Mesenchymal stem cell (in vitro differentiated cells and primary cell): ENCODE results near the gene CNOT4.

Source experiments
- DNase-seq: peaks from one replicate; pipeline ENCODE4 v3.0.0-alpha.2; 2013
- H2AFZ ChIP-seq: one replicate; pipeline ENCODE4 v1.6.1; 2013; ENCODE audit warnings: low read depth, mild to moderate bottlenecking, control low read depth, inconsistent platforms, low read length, moderate library complexity
- H2AK5ac ChIP-seq: 2 replicates; pipeline ENCODE4 v1.6.1; 2013; ENCODE audit warnings: low read length, moderate library complexity, mild to moderate bottlenecking, inconsistent platforms; ENCODE audit not compliant: severe bottlenecking
- H2BK120ac ChIP-seq: one replicate; pipeline ENCODE4 v1.6.1; 2013; ENCODE audit warnings: low read depth, mild to moderate bottlenecking, inconsistent platforms, low read length, moderate library complexity
- H2BK12ac ChIP-seq, 2 experiments: one replicate each; pipeline ENCODE4 v1.6.1; 2013; ENCODE audit warnings: inconsistent platforms in 2 of 2, low read length in 2 of 2, mild to moderate bottlenecking in 2 of 2, moderate library complexity in 2 of 2, control low read depth in 1 of 2
- H2BK15ac ChIP-seq: one replicate; pipeline ENCODE4 v1.6.1; 2013; ENCODE audit warnings: mild to moderate bottlenecking, low read depth, inconsistent platforms; ENCODE audit not compliant: poor library complexity, severe bottlenecking
- H2BK5ac ChIP-seq: 2 replicates; pipeline ENCODE4 v1.6.1; 2013; ENCODE audit warnings: low read depth, mild to moderate bottlenecking, low read length, control low read depth, inconsistent platforms; ENCODE audit not compliant: poor library complexity, severe bottlenecking
- H3K14ac ChIP-seq, 2 experiments: one replicate each; pipeline ENCODE4 v1.6.1; 2013; ENCODE audit warnings: inconsistent platforms in 2 of 2, low read length in 2 of 2, control low read depth in 1 of 2, mild to moderate bottlenecking in 1 of 2, moderate library complexity in 1 of 2
- H3K18ac ChIP-seq, 2 experiments: one replicate each; pipeline ENCODE4 v1.6.1; 2013; ENCODE audit warnings: inconsistent platforms in 2 of 2, low read length in 2 of 2, control low read depth in 1 of 2, low read depth in 1 of 2, mild to moderate bottlenecking in 1 of 2
- H3K23ac ChIP-seq, 2 experiments: one replicate each; pipeline ENCODE4 v1.6.1; 2013; ENCODE audit warnings: inconsistent platforms in 2 of 2, low read length in 2 of 2, mild to moderate bottlenecking in 2 of 2, moderate library complexity in 2 of 2, control low read depth in 1 of 2
- H3K27ac ChIP-seq: 2 replicates; pipeline ENCODE4 v1.5.1; 2013; ENCODE audit warnings: mild to moderate bottlenecking, moderate library complexity, low read length, control low read depth, inconsistent platforms; ENCODE audit not compliant: poor library complexity, severe bottlenecking
- H3K27me3 ChIP-seq, 2 experiments: 2 replicates each; pipeline versions ENCODE4 v1.6.1 to v1.7.0; 2013; ENCODE audit warnings: low read length in 2 of 2, mild to moderate bottlenecking in 2 of 2, moderate library complexity in 2 of 2, control low read depth in 1 of 2, inconsistent platforms in 1 of 2; ENCODE audit not compliant: control insufficient read depth in 1 of 2, insufficient read depth in 1 of 2
- H3K36me3 ChIP-seq, 2 experiments: 2 replicates each; pipeline versions ENCODE4 v1.6.1 to v1.7.0; 2013; ENCODE audit warnings: low read length in 2 of 2, control low read depth in 1 of 2, inconsistent platforms in 1 of 2, low read depth in 1 of 2, mild to moderate bottlenecking in 1 of 2; ENCODE audit not compliant: insufficient read depth in 2 of 2, control insufficient read depth in 1 of 2
- H3K4ac ChIP-seq, 2 experiments: one replicate each; pipeline ENCODE4 v1.6.1; 2013; ENCODE audit warnings: inconsistent platforms in 2 of 2, low read length in 2 of 2, mild to moderate bottlenecking in 2 of 2, moderate library complexity in 2 of 2, control low read depth in 1 of 2, low read depth in 1 of 2
- H3K4me1 ChIP-seq: 2 replicates; pipeline ENCODE4 v1.6.1; 2013; ENCODE audit warnings: low read depth, low read length, control low read depth; ENCODE audit not compliant: control insufficient read depth, insufficient read depth
- H3K4me2 ChIP-seq: 2 replicates; pipeline ENCODE4 v1.6.1; 2013; ENCODE audit warnings: low read length, mild to moderate bottlenecking, inconsistent platforms; ENCODE audit not compliant: poor library complexity, severe bottlenecking
- H3K4me3 ChIP-seq, 2 experiments: 2 replicates each; pipeline versions ENCODE4 v1.5.1 to v1.7.0; 2013; ENCODE audit warnings: low read length in 2 of 2, mild to moderate bottlenecking in 2 of 2, control low read depth in 1 of 2, low read depth in 1 of 2; ENCODE audit not compliant: insufficient read depth in 1 of 2
- H3K79me1 ChIP-seq: replicated peaks from 2 replicates; pipeline ENCODE4 v1.6.1; 2013; ENCODE audit warnings: mild to moderate bottlenecking, control low read depth, low read length, inconsistent platforms; ENCODE audit not compliant: poor library complexity, severe bottlenecking
- H3K9ac ChIP-seq: 2 replicates; pipeline ENCODE4 v1.7.0; 2013; ENCODE audit warnings: mild to moderate bottlenecking, low read length, moderate library complexity
- H3K9me3 ChIP-seq: 2 replicates; pipeline ENCODE4 v1.7.0; 2013; ENCODE audit warnings: mild to moderate bottlenecking, low read length; ENCODE audit not compliant: control insufficient read depth
- H4K8ac ChIP-seq: one replicate; pipeline ENCODE4 v1.6.1; 2013; ENCODE audit warnings: inconsistent platforms, mild to moderate bottlenecking, low read length, moderate library complexity
- H4K91ac ChIP-seq: one replicate; pipeline ENCODE4 v1.6.1; 2013; ENCODE audit warnings: mild to moderate bottlenecking, low read length, inconsistent platforms
- WGBS: methylation state at CpG from one replicate; pipeline ENCODE4 v1.1.7; 2013; ENCODE audit warnings: mixed read lengths; 5-methylcytosine and 5-hydroxymethylcytosine counted together

Gene CNOT4

DNA sequence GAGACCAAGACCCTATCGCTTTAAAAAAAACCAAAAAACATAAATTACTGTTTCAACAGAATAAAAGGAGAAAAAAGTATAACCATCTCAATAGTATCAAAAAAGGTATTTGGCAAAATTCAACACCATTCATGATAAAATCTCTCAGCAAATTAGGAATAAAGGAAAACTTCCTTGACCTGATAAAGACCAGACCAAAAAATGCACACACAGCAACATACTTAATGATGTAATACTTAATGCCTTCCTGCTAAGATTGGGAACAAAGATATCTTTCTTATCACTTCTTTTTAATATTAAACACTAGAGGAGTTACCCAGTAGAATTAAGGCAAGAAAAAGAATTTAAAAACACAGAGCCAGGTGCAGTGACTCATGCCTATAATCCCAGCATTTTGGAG lies 79.3 kb downstream of the CNOT4 start:
- Histone ChIP-seq H3K9ac (no peak overlapping the region), H2BK15ac (no peak overlapping the region), H3K4me1 (no peaks in the 10 kb centered on the region), H2BK12ac (no peak overlapping the region), H3K36me3 (peaks cover 0 to 15% of the 10 kb centered on the region in 2 experiments), H2BK120ac (no peak overlapping the region), H3K23ac (no peak overlapping the region), H2AK5ac (no peak overlapping the region), H3K4ac (no peak overlapping the region), H3K4me2 (no peak overlapping the region), H4K91ac (no peak overlapping the region), H3K4me3 (no peak overlapping the region), H3K14ac (no peak overlapping the region), H3K18ac (no peak overlapping the region), H4K8ac (no peak overlapping the region), H3K79me1 (peaks cover 21% of the 10 kb centered on the region), H2BK5ac (no peak overlapping the region), H2AFZ (no peak overlapping the region), H3K27ac (no peak overlapping the region), H3K9me3 (no peaks in the 10 kb centered on the region), H3K27me3 (no peaks in the 10 kb centered on the region)
- DNase-seq = no peak
- no CpG with 5 or more reads among the region's 1 CpG for WGBS

DNA sequence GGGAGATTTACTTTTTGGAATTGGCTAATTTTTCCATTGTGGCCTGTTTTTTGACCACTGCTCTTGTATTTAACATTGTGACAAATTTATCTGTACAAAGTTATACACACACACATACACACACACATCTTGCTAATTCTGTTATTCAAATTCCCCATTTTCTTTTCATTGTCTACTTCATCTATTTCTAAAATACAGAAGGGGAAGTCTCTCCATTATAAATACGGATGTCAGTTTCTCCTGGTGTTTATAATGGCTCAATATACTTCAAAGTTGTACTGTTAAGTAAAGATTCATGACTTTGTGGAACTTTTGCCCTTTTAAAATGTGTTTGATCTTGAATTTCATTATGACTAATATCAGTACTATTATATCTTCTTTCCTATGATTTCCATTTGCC lies 81.0 kb downstream of the CNOT4 start:
- Histone ChIP-seq H3K9me3 (no peaks in the 10 kb centered on the region), H3K27ac (no peak overlapping the region), H2AK5ac (no peak overlapping the region), H3K9ac (no peak overlapping the region), H4K8ac (no peak overlapping the region), H3K14ac (no peak overlapping the region), H3K4ac (no peak overlapping the region), H4K91ac (no peak overlapping the region), H3K36me3 (peaks cover 0 to 1% of the 10 kb centered on the region in 2 experiments), H3K79me1 (peaks cover 16% of the 10 kb centered on the region), H2BK12ac (no peak overlapping the region), H3K4me3 (no peak overlapping the region), H3K4me1 (no peaks in the 10 kb centered on the region), H2BK15ac (no peak overlapping the region), H3K23ac (no peak overlapping the region), H3K18ac (no peak overlapping the region), H3K4me2 (no peak overlapping the region), H2AFZ (no peak overlapping the region), H3K27me3 (no peaks in the 10 kb centered on the region), H2BK5ac (no peak overlapping the region), H2BK120ac (no peak overlapping the region)
- WGBS = no CpG with 5 or more reads among the region's 1 CpG
- DNase-seq = no peak

DNA sequence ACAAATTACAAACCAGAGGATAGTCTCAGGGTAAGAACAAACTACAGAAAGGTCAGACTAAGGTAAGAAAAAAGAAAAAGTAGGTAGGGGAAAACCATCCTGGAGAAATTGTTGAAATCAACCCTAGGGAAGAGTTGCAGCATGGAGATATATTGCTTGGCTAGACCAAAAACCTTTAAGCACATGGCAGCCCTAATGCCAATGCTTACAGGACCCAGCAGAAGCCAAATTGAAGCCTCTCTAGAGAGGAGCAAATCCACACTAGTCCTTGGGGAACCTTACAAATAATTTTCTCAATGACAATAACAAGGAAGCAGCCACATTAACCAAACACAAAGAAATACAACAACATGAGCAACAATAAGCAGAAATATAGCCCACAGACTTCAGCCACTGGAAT lies 81.9 kb downstream of the CNOT4 start:
- Histone ChIP-seq H4K8ac (no peak overlapping the region), H2BK15ac (no peak overlapping the region), H2AFZ (no peak overlapping the region), H3K4me1 (no peaks in the 10 kb centered on the region), H2BK12ac (no peak overlapping the region), H3K4me3 (no peak overlapping the region), H3K4me2 (no peak overlapping the region), H3K27ac (no peak overlapping the region), H3K4ac (no peak overlapping the region), H4K91ac (no peak overlapping the region), H3K23ac (no peak overlapping the region), H2BK120ac (no peak overlapping the region), H3K36me3 (no peaks in the 10 kb centered on the region), H2AK5ac (no peak overlapping the region), H3K79me1 (peaks cover 14% of the 10 kb centered on the region), H3K14ac (no peak overlapping the region), H3K9me3 (no peaks in the 10 kb centered on the region), H3K27me3 (no peaks in the 10 kb centered on the region), H2BK5ac (no peak overlapping the region), H3K9ac (no peak overlapping the region), H3K18ac (no peak overlapping the region)
- no peak for DNase-seq

DNA sequence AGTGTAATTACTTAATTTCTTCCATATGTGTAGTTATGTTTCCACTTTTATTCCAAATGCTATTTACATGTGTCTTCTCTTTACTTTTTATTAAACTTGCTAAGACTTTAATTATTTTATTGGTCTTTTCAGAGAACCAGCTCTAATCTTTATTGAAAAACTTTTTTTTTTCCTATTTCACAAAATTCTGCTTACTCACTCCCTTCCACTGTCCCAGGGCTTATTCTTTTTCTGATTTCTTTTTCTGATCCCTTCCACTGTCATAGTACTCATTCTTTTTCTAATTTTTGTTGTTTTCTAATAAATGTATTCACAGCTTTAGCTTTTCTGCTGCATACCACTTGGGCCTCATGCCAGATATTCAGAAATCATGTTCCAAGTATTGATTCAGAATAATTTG lies 82.7 kb downstream of the CNOT4 start:
- no peak overlapping the region for H3K4me3 ChIP-seq
- no peaks in the 10 kb centered on the region for H3K36me3 ChIP-seq
- no peak overlapping the region for H4K91ac ChIP-seq
- H3K79me1 ChIP-seq = peaks cover 13% of the 10 kb centered on the region
- H2AFZ ChIP-seq = no peak overlapping the region
- H3K27me3 ChIP-seq = no peaks in the 10 kb centered on the region
- no peak overlapping the region for H3K4ac ChIP-seq
- no peak overlapping the region for H3K9ac ChIP-seq
- DNase-seq = no peak
- no peak overlapping the region for H2BK12ac ChIP-seq
- no peak overlapping the region for H3K18ac ChIP-seq
- H3K27ac ChIP-seq = no peak overlapping the region
- no peak overlapping the region for H2BK120ac ChIP-seq
- no peak overlapping the region for H2BK5ac ChIP-seq
- H3K14ac ChIP-seq = no peak overlapping the region
- H3K9me3 ChIP-seq = no peaks in the 10 kb centered on the region
- no peak overlapping the region for H2AK5ac ChIP-seq
- no peaks in the 10 kb centered on the region for H3K4me1 ChIP-seq
- H3K23ac ChIP-seq = no peak overlapping the region
- H3K4me2 ChIP-seq = no peak overlapping the region
- H4K8ac ChIP-seq = no peak overlapping the region
- H2BK15ac ChIP-seq = no peak overlapping the region
